ENCODE data around the gene SCAF11.

- TF ChIP-seq CTCF (conservative IDR thresholded peaks at IDR 0.05; ENCODE audit: low read depth in 2 of 2) = no peak
- no peak for TF ChIP-seq EZH2phosphoT487 (IDR thresholded peaks at IDR 0.05; ENCODE audit: unreplicated experiment)
- no peak for TF ChIP-seq POLR2AphosphoS5 (IDR thresholded peaks at IDR 0.05; ENCODE audit: low read depth)
- no peak for TF ChIP-seq EZH2 (IDR thresholded peaks at IDR 0.05; ENCODE audit: low read depth, unreplicated experiment)
- TF ChIP-seq ZNF462 (CRISPR knock-in tag; IDR thresholded peaks at IDR 0.05) = no peak
- no peak for TF ChIP-seq ETS1 (IDR thresholded peaks at IDR 0.05)
- TF ChIP-seq STAT1 (IDR thresholded peaks at IDR 0.05; ENCODE audit: unreplicated experiment) = no peak
- TF ChIP-seq CREB1 (CRISPR knock-in tag; IDR thresholded peaks at IDR 0.05; ENCODE audit: low read depth) = no peak
- no peak for TF ChIP-seq REST (IDR thresholded peaks at IDR 0.05; ENCODE audit: unreplicated experiment)
- no peak for TF ChIP-seq NANOG (IDR thresholded peaks at IDR 0.05; ENCODE audit: borderline replicate concordance)
- TF ChIP-seq JUNB (IDR thresholded peaks at IDR 0.05; ENCODE audit: unreplicated experiment) = no peak
- TF ChIP-seq ZNF114 (CRISPR knock-in tag; IDR thresholded peaks at IDR 0.05) = no peak
These were observed 23.9 kb downstream of the SCAF11 start for GRCh38 chr12:45966486-45966885.
